Natural killer cell (primary cell): ENCODE results near the gene LHX3. TPM values are rescaled to one million over a fixed set of nuclear protein-coding genes. Genes with fewer than 3 reads are reported as not detected.
"Not testable (repeated sequence)": the region's sequence is repeated elsewhere in the genome, so short reads cannot be mapped to it uniquely, and the experiment has no call there.

Experiments used
- ATAC-seq, 3 donors: fragments of 150-1000 bp in 2 of 3; fragments of 200-7000 bp in 1 of 3; cut with Tn5 transposase; 1 replicate in 1 of 3; 2 replicates in 2 of 3; pipeline ENCODE4 v1.10.0; 2021; ENCODE audit warnings: mild to moderate bottlenecking in 2 of 3, moderate library complexity in 2 of 3
- DNase-seq, 2 donors: peaks; one replicate each; pipeline versions ENCODE4 v3.0.0 to v3.0.0-alpha.2; 2013 to 2021; ENCODE audit warnings: mixed read lengths in 1 of 2
- H3K27ac ChIP-seq: one replicate; pipeline ENCODE4 v1.5.1; 2013; ENCODE audit warnings: mild to moderate bottlenecking, low read length
- H3K27me3 ChIP-seq: one replicate; pipeline ENCODE4 v1.6.1; 2013; ENCODE audit warnings: low read length; ENCODE audit not compliant: control insufficient read depth, insufficient read depth
- H3K36me3 ChIP-seq: one replicate; pipeline ENCODE4 v1.6.1; 2013; ENCODE audit warnings: low read length; ENCODE audit not compliant: control insufficient read depth, insufficient read depth
- H3K4me1 ChIP-seq: one replicate; pipeline ENCODE4 v1.6.1; 2013; ENCODE audit warnings: low read length; ENCODE audit not compliant: control insufficient read depth, insufficient read depth
- H3K4me3 ChIP-seq: one replicate; pipeline ENCODE4 v1.5.1; 2013; ENCODE audit warnings: low read length
- H3K9me3 ChIP-seq: one replicate; pipeline ENCODE4 v1.6.1; 2013; ENCODE audit warnings: low read length; ENCODE audit not compliant: control insufficient read depth, insufficient read depth
- H3K27ac Mint-ChIP-seq, 2 donors: one replicate each; pipeline ENCODE4 v1.8.0; 2022; ENCODE audit warnings: mild to moderate bottlenecking in 2 of 2, mixed read lengths in 2 of 2, moderate library complexity in 1 of 2
- H3K27me3 Mint-ChIP-seq, 2 donors: one replicate each; pipeline ENCODE4 v1.8.0; 2022; ENCODE audit warnings: low read depth in 2 of 2, mixed read lengths in 2 of 2
- H3K36me3 Mint-ChIP-seq: one replicate; pipeline ENCODE4 v1.8.0; 2022; ENCODE audit warnings: mixed read lengths
- H3K4me1 Mint-ChIP-seq, 2 donors: one replicate each; pipeline ENCODE4 v1.8.0; 2022; ENCODE audit warnings: mixed read lengths in 2 of 2
- H3K4me3 Mint-ChIP-seq: one replicate; pipeline ENCODE4 v1.8.0; 2022; ENCODE audit warnings: mild to moderate bottlenecking, moderate library complexity, mixed read lengths
- H3K9me3 Mint-ChIP-seq, 2 donors: one replicate each; pipeline ENCODE4 v1.8.0; 2022; ENCODE audit warnings: mixed read lengths in 2 of 2
- CTCF ChIP-seq: fragments of 200-600 bp; IDR thresholded peaks from one replicate; pipeline ENCODE4 v1.8.0; 2022; ENCODE audit warnings: antibody characterized with exemption
- WGBS: methylation state at CpG from one replicate; pipeline ENCODE4 v1.1.7; 2013; ENCODE audit warnings: missing lambda C conversion rate; ENCODE audit not compliant: insufficient coverage; 5-methylcytosine and 5-hydroxymethylcytosine counted together
- intact Hi-C: fragments of 100-400 bp; cut with micrococcal nuclease; formaldehyde crosslinking; loops from one replicate; pipeline ENCODE4 v1.14.2; 2022
- total RNA-seq, 4 donors: library from RNA; stranded (reverse); fragments of 120-200 nt in 1 of 4; gene quantifications; one replicate each; pipeline versions ENCODE4 v1.2.3 to v1.2.4, GENCODE V29; 2013 to 2022

LHX3 gene
- total RNA-seq, 3 donors from 2014 or later (not counting 1 experiment from before 2014, with no cell fraction given), result 0.38 TPM; not detected in 2

- Histone ChIP-seq H3K27ac (no peak overlapping the region), H3K9me3 (no peaks in the 10 kb centered on the region), H3K27me3 (no peaks in the 10 kb centered on the region), H3K4me3 (no peak overlapping the region), H3K4me1 (peaks cover 57% of the 10 kb centered on the region), H3K36me3 (peaks cover 23% of the 10 kb centered on the region)
- intact Hi-C loops, result no loop called here
- Mint-ChIP-seq H3K27me3 (no peaks in the 10 kb centered on the region), H3K4me1 (peaks cover 15 to 42% of the 10 kb centered on the region in 2 donors), H3K4me3 (no peak overlapping the region), H3K27ac (no peak overlapping the region), H3K9me3 (no peaks in the 10 kb centered on the region), H3K36me3 (no peaks in the 10 kb centered on the region)
- TF ChIP-seq CTCF, result no peak
- DNase-seq (no peak), ATAC-seq (no peak)
- 80% methylated on average over 32 of the region's 32 CpGs for WGBS
Observed at GRCh38 chr9:136237486-136238341, 32.8 kb upstream of the LHX3 start.

- Histone ChIP-seq H3K4me1 (peaks cover 49% of the 10 kb centered on the region), H3K36me3 (peaks cover 21% of the 10 kb centered on the region)
- H3K4me3 ChIP-seq, H3K27me3 Mint-ChIP-seq, H3K27ac Mint-ChIP-seq, DNase-seq, ATAC-seq, H3K9me3 ChIP-seq, intact Hi-C loops, H3K27me3 ChIP-seq, H3K9me3 Mint-ChIP-seq, H3K4me3 Mint-ChIP-seq, H3K27ac ChIP-seq, H3K36me3 Mint-ChIP-seq: not testable (repeated sequence)
- peaks cover 14 to 41% of the 10 kb centered on the region in 2 donors for H3K4me1 Mint-ChIP-seq
- WGBS, result 97% methylated on average over 43 of the region's 43 CpGs
Observed at GRCh38 chr9:136236471-136237410, 31.8 kb upstream of the LHX3 start.

GRCh38 chr9:136235709-136236455, 31.0 kb upstream of the LHX3 start:
- no peak overlapping the region for H3K27ac Mint-ChIP-seq

More at GRCh38 chr9:136235709-136236455, 31.0 kb upstream of the LHX3 start:
- ATAC-seq (no peak), DNase-seq (no peak)
- 95% methylated on average over 27 of the region's 27 CpGs for WGBS
- Histone ChIP-seq H3K36me3 (peaks cover 21% of the 10 kb centered on the region), H3K27ac (no peak overlapping the region), H3K27me3 (no peaks in the 10 kb centered on the region), H3K9me3 (no peaks in the 10 kb centered on the region), H3K4me1 (peaks cover 44% of the 10 kb centered on the region), H3K4me3 (no peak overlapping the region)
- Mint-ChIP-seq H3K9me3 (no peaks in the 10 kb centered on the region), H3K4me1 (peaks cover 17 to 36% of the 10 kb centered on the region in 2 donors), H3K36me3 (no peaks in the 10 kb centered on the region), H3K4me3 (no peak overlapping the region), H3K27me3 (no peaks in the 10 kb centered on the region)
- intact Hi-C loops, result no loop called here
- TF ChIP-seq CTCF, result no peak
